IPS DF 4.7 (cell line): Measurements from ENCODE around the gene CPA5.
"Not testable (repeated sequence)": the region's sequence is repeated elsewhere in the genome, so short reads cannot be mapped to it uniquely, and the experiment has no call there.

Source experiments
- DNase-seq: peaks from one replicate; pipeline ENCODE4 v3.0.0-alpha.2; 2013; ENCODE audit warnings: low spot score; ENCODE audit errors: extremely low read depth

The CPA5 gene

GRCh38 chr7:130344271-130344866, at the start of gene CPA5:
Gene CPA5, plus strand, starts transcription at chr7:130344816. Its CDS starts 1,670 bp downstream, at chr7:130346486.
- DNase-seq, result no peak

- no peak for DNase-seq
Measured at GRCh38 chr7:130296221-130296951, 48.2 kb upstream of the CPA5 start.

- DNase-seq, result no peak
Measured at GRCh38 chr7:130297628-130298543, 46.7 kb upstream of the CPA5 start.

GRCh38 chr7:130298544-130299326, 45.9 kb upstream of the CPA5 start:
- DNase-seq, result no peak

GRCh38 chr7:130299866-130300265, 44.8 kb upstream of the CPA5 start:
- DNase-seq, result no peak

GRCh38 chr7:130301501-130302020, 43.1 kb upstream of the CPA5 start:
- no peak for DNase-seq

- DNase-seq, result no peak
Measured at GRCh38 chr7:130302649-130303048, 42.0 kb upstream of the CPA5 start.

- no peak for DNase-seq
Measured at GRCh38 chr7:130303127-130303526, 41.5 kb upstream of the CPA5 start.

- no peak for DNase-seq
Measured at GRCh38 chr7:130303551-130303950, 41.1 kb upstream of the CPA5 start.

GRCh38 chr7:130303982-130304381, 40.6 kb upstream of the CPA5 start:
- no peak for DNase-seq

GRCh38 chr7:130304878-130305277, 39.7 kb upstream of the CPA5 start:
- DNase-seq, result no peak

GRCh38 chr7:130305433-130306042, 39.1 kb upstream of the CPA5 start:
- DNase-seq, result no peak

GRCh38 chr7:130309986-130310385, 34.6 kb upstream of the CPA5 start:
- no peak for DNase-seq

- no peak for DNase-seq
Measured at GRCh38 chr7:130314305-130314704, 30.3 kb upstream of the CPA5 start.

- DNase-seq, result no peak
Measured at GRCh38 chr7:130319541-130319940, 25.1 kb upstream of the CPA5 start.

GRCh38 chr7:130321542-130322229, 22.9 kb upstream of the CPA5 start:
- DNase-seq, result not testable (repeated sequence)

GRCh38 chr7:130322615-130323014, 22.0 kb upstream of the CPA5 start:
- DNase-seq, result no peak

- DNase-seq, result no peak
Measured at GRCh38 chr7:130324306-130324943, 20.2 kb upstream of the CPA5 start.

GRCh38 chr7:130329681-130330080, 14.9 kb upstream of the CPA5 start:
- no peak for DNase-seq
